ENCODE data around the gene CNTNAP4.

DNA sequence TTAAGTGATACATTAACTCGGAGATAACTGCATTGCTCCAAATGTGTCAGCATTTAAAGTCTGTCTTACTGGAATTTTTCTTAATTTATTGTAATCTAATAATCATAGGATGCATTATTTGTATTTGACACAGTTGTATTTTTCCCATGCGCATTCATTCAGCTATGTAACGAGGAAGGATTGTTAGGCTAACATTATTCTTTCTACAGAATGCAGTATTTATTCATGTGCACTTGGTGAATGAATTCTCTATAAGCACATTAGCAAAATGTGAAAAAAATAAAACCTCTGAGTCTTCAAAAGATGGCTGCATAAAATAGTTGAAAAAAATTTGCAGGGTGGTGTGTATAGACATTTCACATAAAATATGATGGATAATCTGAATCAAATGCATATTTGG lies 168.6 kb downstream of the CNTNAP4 start:
- TF ChIP-seq POLR2A (IDR thresholded peaks at IDR 0.05) (no peak), CTCF (IDR thresholded peaks at IDR 0.05) (no peak)
